ENCODE results near the gene CELA2B.

DNA sequence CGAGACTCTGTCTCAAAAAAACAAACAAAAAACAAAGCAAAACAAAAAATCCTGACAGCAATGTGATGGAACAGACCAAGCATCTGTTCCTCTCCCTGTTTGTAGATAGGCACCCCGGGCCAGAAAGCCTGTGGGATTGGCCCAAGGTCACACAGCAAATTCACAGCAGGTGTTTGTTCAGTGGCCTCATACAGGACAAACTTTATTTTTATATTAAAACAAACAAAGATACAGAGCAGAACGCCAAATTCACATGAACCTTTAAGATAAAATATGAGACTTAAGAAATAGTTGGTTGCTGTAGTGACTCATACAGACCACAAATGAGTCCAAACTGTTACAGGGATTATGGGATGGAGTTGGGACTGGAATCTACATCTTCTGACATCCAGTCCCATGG lies 21.6 kb upstream of the CELA2B start:
- no peak for TF ChIP-seq CTCF (IDR thresholded peaks at IDR 0.05)
- TF ChIP-seq POLR2A (IDR thresholded peaks at IDR 0.05), result no peak
